HepG2 (cell line): ENCODE measurements around the gene ZNF169. TPM values are rescaled to one million over a fixed set of nuclear protein-coding genes. Genes with fewer than 3 reads are reported as not detected.

ENCODE experiments used
- CEBPB ChIP-seq: IDR thresholded peaks from 2 replicates; pipeline ENCODE4 v1.6.1; 2011; ENCODE audit warnings: low read depth, low read length, improper control_type of control experiment, borderline replicate concordance
- FOXJ3 ChIP-seq: sonication (generic); formaldehyde crosslinking; IDR thresholded peaks from 2 replicates; pipeline ENCODE4 v1.4.0; 2020; ENCODE audit warnings: missing genetic modification reagents, mild to moderate bottlenecking, borderline replicate concordance
- JUNB ChIP-seq: sonication (generic); formaldehyde crosslinking; IDR thresholded peaks from 2 replicates; pipeline ENCODE4 v1.8.0; 2022; ENCODE audit warnings: missing genetic modification reagents, mild to moderate bottlenecking, borderline replicate concordance
- KDM4B ChIP-seq: sonication (generic); formaldehyde crosslinking; IDR thresholded peaks from 2 replicates; pipeline ENCODE4 v1.4.0; 2020; ENCODE audit warnings: missing genetic modification reagents
- KLF6 ChIP-seq: IDR thresholded peaks from 2 replicates; pipeline ENCODE4 v1.8.0; 2016; ENCODE audit warnings: missing biosample characterization, missing genetic modification reagents
- MIER3 ChIP-seq: IDR thresholded peaks from 2 replicates; pipeline ENCODE4 v1.6.1; 2016; ENCODE audit warnings: missing compliant biosample characterization, borderline replicate concordance
- RAD21 ChIP-seq: fragments of 450-650 bp; formaldehyde crosslinking; IDR thresholded peaks from 2 replicates; pipeline ENCODE4 v1.5.0; 2020; ENCODE audit warnings: mild to moderate bottlenecking
- RAD51 ChIP-seq: fragments of 450-650 bp; IDR thresholded peaks from 2 replicates; pipeline ENCODE4 v1.6.1; 2016; ENCODE audit warnings: borderline replicate concordance
- SP5 ChIP-seq: IDR thresholded peaks from 2 replicates; pipeline ENCODE4 v1.6.1; 2016; ENCODE audit warnings: low read depth, borderline replicate concordance
- ZC3H13 ChIP-seq: sonication (generic); formaldehyde crosslinking; IDR thresholded peaks from 2 replicates; pipeline ENCODE4 v1.8.1; 2023; ENCODE audit warnings: mild to moderate bottlenecking, missing genetic modification reagents, moderate library complexity
- ZFYVE20 ChIP-seq: sonication (generic); formaldehyde crosslinking; IDR thresholded peaks from 2 replicates; pipeline ENCODE4 v1.8.0; 2023; ENCODE audit warnings: low read depth, mild to moderate bottlenecking, moderate library complexity, missing genetic modification reagents, borderline replicate concordance
- ZNF33A ChIP-seq: sonication (generic); formaldehyde crosslinking; IDR thresholded peaks from 2 replicates; pipeline ENCODE4 v1.5.1; 2020; ENCODE audit warnings: missing genetic modification reagents, mild to moderate bottlenecking, moderate library complexity, borderline replicate concordance
- ZNF343 ChIP-seq: sonication (generic); formaldehyde crosslinking; IDR thresholded peaks from 2 replicates; pipeline ENCODE4 v1.4.0; 2020; ENCODE audit warnings: mild to moderate bottlenecking, missing genetic modification reagents
- polyA plus RNA-seq, 8 experiments: library from polyadenylated mRNA; depleted of rRNA in 3 of 8; stranded (reverse) in 7 of 8; unstranded in 1 of 8; fragments of >200 nt; fragmentation: Illumina TruSeq in 4 of 8; extraction: Trizol in 4 of 8; gene quantifications; 2 replicates each; pipeline versions ENCODE4 v1.2.1 to v1.2.3, GENCODE V29; 2011 to 2016; ENCODE audit warnings: low read depth in 4 of 8, missing spikeins in 1 of 8, mixed read lengths in 1 of 8; ENCODE audit not compliant: insufficient read depth in 1 of 8
- total RNA-seq, 5 experiments: library from RNA; depleted of rRNA; stranded (reverse); fragments of >200 nt; fragmentation: Illumina TruSeq; extraction: Trizol; gene quantifications; 2 replicates each; pipeline ENCODE4 v1.2.3, GENCODE V29; 2016; ENCODE audit warnings: low read depth in 1 of 5
- TF ChIP-seq, protein P1 (sequence below): sonication (generic); formaldehyde crosslinking; IDR thresholded peaks from 2 replicates; pipeline ENCODE4 v1.5.0; 2020; ENCODE audit warnings: missing genetic modification reagents
- TF ChIP-seq, protein P2 (sequence below): sonication (generic); formaldehyde crosslinking; IDR thresholded peaks from 2 replicates; pipeline ENCODE4 v1.8.0; 2022; ENCODE audit warnings: mild to moderate bottlenecking, missing genetic modification reagents; ENCODE audit not compliant: insufficient replicate concordance
- TF ChIP-seq, protein P3 (sequence below): sonication (generic); formaldehyde crosslinking; IDR thresholded peaks from 2 replicates; pipeline ENCODE4 v1.9.0; 2021; ENCODE audit warnings: missing genetic modification reagents, borderline replicate concordance
- TF ChIP-seq, protein P4 (sequence below): sonication (generic); formaldehyde crosslinking; IDR thresholded peaks from 2 replicates; pipeline ENCODE4 v1.4.0; 2020; ENCODE audit warnings: missing genetic modification reagents
- TF ChIP-seq, protein P5 (sequence below): sonication (generic); formaldehyde crosslinking; IDR thresholded peaks from 2 replicates; pipeline ENCODE4 v1.8.1; 2023; ENCODE audit warnings: missing genetic modification reagents, inconsistent platforms, borderline replicate concordance
- TF ChIP-seq, protein P6 (sequence below): sonication (generic); formaldehyde crosslinking; IDR thresholded peaks from 2 replicates; pipeline ENCODE4 v1.5.1; 2020; ENCODE audit warnings: missing genetic modification reagents, mild to moderate bottlenecking, borderline replicate concordance

Gene ZNF169
- total and polyA plus RNA-seq, 2 of the 13 experiments (the other 11 are each of a cell fraction or from before 2014, with no cell fraction given) = 2.1 to 6.3 TPM

DNA sequence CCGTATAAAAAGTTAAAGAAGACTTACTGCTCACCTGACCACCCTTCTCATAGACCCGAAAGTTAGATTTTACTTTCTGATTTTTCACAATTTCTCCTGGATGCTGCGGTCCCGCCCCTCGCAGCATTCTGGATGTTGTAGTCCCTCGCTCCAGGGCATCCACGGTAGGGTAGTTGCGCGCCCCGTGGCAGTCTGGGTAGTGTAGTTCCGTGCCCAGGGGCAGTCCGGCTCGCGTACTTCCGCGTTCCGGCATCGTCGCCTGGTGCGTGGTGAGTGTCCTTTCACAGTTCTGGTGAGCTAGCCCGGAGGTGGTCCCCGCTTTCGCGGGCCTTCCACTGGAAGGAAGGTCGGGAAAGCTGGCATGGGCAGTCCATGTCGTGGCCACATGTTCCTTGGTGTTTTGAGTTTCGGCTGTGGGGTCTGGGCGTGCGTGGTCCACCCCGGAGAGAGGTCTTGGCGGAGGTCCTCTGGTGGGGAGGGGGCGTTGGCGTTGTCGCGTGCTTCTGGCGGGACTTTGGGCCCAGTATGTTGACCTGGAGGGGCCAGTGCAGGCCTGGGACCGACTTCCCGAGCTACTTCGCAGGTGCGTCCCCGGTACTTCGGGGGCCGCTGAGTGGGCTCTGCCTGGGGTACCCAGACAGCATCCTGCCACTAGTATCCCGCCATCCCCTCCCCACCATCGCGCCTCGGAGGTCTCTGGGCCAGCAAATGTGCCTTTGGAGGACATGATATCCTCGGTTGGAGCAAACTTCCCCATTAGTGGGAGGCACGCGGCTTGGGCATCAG lies at the start of gene ZNF169 (continued):
- TF ChIP-seq, protein P1, sequence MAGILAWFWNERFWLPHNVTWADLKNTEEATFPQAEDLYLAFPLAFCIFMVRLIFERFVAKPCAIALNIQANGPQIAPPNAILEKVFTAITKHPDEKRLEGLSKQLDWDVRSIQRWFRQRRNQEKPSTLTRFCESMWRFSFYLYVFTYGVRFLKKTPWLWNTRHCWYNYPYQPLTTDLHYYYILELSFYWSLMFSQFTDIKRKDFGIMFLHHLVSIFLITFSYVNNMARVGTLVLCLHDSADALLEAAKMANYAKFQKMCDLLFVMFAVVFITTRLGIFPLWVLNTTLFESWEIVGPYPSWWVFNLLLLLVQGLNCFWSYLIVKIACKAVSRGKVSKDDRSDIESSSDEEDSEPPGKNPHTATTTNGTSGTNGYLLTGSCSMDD = no peak
- TF ChIP-seq SP5 (CRISPR knock-in tag) = no peak
- TF ChIP-seq, protein P2, sequence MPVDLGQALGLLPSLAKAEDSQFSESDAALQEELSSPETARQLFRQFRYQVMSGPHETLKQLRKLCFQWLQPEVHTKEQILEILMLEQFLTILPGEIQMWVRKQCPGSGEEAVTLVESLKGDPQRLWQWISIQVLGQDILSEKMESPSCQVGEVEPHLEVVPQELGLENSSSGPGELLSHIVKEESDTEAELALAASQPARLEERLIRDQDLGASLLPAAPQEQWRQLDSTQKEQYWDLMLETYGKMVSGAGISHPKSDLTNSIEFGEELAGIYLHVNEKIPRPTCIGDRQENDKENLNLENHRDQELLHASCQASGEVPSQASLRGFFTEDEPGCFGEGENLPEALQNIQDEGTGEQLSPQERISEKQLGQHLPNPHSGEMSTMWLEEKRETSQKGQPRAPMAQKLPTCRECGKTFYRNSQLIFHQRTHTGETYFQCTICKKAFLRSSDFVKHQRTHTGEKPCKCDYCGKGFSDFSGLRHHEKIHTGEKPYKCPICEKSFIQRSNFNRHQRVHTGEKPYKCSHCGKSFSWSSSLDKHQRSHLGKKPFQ (CRISPR knock-in tag) = no peak
- peak; percentile 45; the same call in 1 of the 2 replicates for TF ChIP-seq ZNF343
- TF ChIP-seq KLF6 (CRISPR knock-in tag) = 0 out of 2 replicates have a peak, but pooled peaks have one; percentile 19
- TF ChIP-seq FOXJ3 (CRISPR knock-in tag) = no peak; the same call in 1 of the 2 replicates
- no peak for TF ChIP-seq RAD51
- TF ChIP-seq KDM4B (CRISPR knock-in tag) = no peak
- no peak for TF ChIP-seq RAD21 (CRISPR knock-in tag)
- TF ChIP-seq, protein P3, sequence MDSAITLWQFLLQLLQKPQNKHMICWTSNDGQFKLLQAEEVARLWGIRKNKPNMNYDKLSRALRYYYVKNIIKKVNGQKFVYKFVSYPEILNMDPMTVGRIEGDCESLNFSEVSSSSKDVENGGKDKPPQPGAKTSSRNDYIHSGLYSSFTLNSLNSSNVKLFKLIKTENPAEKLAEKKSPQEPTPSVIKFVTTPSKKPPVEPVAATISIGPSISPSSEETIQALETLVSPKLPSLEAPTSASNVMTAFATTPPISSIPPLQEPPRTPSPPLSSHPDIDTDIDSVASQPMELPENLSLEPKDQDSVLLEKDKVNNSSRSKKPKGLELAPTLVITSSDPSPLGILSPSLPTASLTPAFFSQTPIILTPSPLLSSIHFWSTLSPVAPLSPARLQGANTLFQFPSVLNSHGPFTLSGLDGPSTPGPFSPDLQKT (CRISPR knock-in tag) = no peak
- no peak for TF ChIP-seq JUNB
- TF ChIP-seq, protein P4, sequence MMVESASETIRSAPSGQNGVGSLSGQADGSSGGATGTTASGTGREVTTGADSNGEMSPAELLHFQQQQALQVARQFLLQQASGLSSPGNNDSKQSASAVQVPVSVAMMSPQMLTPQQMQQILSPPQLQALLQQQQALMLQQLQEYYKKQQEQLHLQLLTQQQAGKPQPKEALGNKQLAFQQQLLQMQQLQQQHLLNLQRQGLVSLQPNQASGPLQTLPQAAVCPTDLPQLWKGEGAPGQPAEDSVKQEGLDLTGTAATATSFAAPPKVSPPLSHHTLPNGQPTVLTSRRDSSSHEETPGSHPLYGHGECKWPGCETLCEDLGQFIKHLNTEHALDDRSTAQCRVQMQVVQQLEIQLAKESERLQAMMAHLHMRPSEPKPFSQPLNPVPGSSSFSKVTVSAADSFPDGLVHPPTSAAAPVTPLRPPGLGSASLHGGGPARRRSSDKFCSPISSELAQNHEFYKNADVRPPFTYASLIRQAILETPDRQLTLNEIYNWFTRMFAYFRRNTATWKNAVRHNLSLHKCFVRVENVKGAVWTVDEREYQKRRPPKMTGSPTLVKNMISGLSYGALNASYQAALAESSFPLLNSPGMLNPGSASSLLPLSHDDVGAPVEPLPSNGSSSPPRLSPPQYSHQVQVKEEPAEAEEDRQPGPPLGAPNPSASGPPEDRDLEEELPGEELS = peak; percentile 30; the same call in 1 of the 2 replicates
- TF ChIP-seq, protein P5, sequence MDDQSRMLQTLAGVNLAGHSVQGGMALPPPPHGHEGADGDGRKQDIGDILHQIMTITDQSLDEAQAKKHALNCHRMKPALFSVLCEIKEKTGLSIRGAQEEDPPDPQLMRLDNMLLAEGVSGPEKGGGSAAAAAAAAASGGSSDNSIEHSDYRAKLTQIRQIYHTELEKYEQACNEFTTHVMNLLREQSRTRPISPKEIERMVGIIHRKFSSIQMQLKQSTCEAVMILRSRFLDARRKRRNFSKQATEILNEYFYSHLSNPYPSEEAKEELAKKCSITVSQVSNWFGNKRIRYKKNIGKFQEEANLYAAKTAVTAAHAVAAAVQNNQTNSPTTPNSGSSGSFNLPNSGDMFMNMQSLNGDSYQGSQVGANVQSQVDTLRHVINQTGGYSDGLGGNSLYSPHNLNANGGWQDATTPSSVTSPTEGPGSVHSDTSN (CRISPR knock-in tag) = no peak
- no peak for TF ChIP-seq CEBPB
- TF ChIP-seq, protein P6, sequence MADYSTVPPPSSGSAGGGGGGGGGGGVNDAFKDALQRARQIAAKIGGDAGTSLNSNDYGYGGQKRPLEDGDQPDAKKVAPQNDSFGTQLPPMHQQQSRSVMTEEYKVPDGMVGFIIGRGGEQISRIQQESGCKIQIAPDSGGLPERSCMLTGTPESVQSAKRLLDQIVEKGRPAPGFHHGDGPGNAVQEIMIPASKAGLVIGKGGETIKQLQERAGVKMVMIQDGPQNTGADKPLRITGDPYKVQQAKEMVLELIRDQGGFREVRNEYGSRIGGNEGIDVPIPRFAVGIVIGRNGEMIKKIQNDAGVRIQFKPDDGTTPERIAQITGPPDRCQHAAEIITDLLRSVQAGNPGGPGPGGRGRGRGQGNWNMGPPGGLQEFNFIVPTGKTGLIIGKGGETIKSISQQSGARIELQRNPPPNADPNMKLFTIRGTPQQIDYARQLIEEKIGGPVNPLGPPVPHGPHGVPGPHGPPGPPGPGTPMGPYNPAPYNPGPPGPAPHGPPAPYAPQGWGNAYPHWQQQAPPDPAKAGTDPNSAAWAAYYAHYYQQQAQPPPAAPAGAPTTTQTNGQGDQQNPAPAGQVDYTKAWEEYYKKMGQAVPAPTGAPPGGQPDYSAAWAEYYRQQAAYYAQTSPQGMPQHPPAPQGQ (CRISPR knock-in tag) = 0 out of 2 replicates have a peak, but pooled peaks have one; percentile 69
- TF ChIP-seq ZFYVE20 (CRISPR knock-in tag) = no peak
- TF ChIP-seq ZC3H13 = 0 out of 2 replicates have a peak, but pooled peaks have one; percentile 41
- peak; percentile 93 for TF ChIP-seq MIER3 (CRISPR knock-in tag)
- TF ChIP-seq ZNF33A (CRISPR knock-in tag) = no peak
